GM18868 (cell line): ENCODE data around the gene YES1.
"Not testable (repeated sequence)": the region's sequence is repeated elsewhere in the genome, so short reads cannot be mapped to it uniquely, and the experiment has no call there.

ENCODE experiments used
- ATAC-seq: cut with Tn5 transposase; IDR thresholded peaks from one replicate; pipeline ENCODE4 v1.9.1; 2021; ENCODE audit warnings: mild to moderate bottlenecking, moderate library complexity; ENCODE audit not compliant: unreplicated experiment

YES1 gene

GRCh38 chr18:730692-731091 lies 81.3 kb downstream of the YES1 start:
- ATAC-seq, result no peak

DNA sequence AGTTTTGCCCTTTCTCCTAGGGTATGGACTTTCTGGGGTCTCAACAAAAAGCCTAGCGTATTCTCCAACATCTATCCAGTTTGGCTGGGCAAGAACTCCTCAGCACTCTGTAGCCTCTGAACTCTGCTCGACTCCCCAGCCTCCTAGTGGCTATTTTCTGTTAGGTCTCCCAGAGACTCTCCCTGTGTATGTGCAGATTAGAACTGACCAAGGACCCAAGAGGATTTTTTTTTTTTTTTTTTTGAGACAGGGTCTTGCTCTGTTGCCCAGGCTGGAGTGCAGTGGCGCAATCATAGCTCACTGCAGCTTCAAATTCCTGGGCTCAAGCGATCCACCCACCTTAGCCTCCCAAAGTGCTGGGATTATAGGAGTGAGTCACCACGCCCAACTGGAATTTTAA lies 81.9 kb downstream of the YES1 start:
- ATAC-seq, result not testable (repeated sequence)

GRCh38 chr18:725646-726045 lies 86.4 kb downstream of the YES1 start:
- ATAC-seq, result no peak

DNA sequence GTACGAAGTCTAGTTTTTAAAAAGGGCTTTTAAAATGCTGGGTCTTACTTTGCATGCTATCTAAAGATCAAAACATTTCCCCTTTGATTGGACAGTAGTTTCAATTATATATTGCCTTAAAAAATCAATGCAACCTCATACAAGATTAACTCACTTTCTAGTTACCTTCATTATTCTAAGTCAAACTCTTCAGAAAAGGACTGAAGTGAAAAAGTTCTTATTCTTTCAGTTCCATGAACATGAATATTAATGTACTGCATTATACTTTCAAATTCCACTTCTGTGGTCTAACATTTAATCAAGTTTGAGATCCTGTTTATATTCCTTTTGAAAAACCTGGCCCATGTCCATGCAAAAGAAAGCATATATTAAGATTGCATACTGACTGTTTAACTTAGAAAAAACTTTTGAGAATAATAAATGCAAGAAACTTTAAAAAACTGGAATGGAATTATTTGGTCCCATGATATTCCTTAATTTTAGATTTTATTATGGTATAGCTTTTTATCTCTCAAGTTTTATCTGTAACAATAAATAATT lies 88.4 kb downstream of the YES1 start:
- no peak for ATAC-seq

GRCh38 chr18:717003-717402 lies 95.0 kb downstream of the YES1 start:
- no peak for ATAC-seq

GRCh38 chr18:715626-716025 lies 96.4 kb downstream of the YES1 start:
- ATAC-seq, result no peak

- ATAC-seq, result no peak
These were observed 98.9 kb downstream of the YES1 start for GRCh38 chr18:713135-713490.

DNA sequence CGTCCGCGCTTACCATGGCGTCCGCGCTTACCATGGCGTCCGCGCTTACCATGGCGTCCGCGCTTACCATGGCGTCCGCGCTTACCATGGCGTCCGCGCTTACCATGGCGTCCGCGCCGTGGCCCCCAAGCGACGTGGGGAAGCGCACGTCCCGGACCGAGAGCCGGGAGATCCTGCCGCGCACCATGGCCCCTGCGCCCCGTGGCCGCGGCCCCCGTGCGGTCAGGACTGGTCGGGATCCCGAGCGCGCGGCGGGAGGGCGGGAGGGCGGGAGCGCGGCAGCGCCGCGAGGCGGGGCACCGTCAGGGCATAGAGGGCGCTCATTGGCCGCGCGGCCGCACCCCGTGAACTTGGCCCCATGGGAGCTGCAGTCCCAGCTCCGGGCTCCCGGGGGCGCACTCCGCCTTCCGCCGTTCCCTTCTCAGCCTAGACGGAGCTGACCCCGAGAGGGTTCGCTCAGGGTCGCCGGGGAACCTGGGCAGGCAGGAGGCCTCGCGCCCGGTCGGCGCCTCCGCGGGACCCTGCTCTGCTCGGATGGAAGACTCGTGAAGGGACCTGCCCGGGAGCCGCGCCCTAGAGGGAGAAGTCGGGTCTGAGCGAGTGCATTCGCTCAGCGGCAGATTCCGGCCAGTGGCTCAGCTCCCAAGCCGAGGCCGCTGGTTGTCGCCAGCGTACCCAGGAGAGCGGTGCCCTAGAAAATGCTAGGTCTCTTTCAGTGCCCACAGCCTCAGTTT lies 99.5 kb downstream of the YES1 start, which contains the start of gene ENOSF1:
TSS of gene ENOSF1 (minus strand) at position 230 of the 734 bp plus-strand sequence. CDS start at position 187, 43 bp downstream.
- ATAC-seq, result peak; percentile 88

- peak; percentile 70 for ATAC-seq
These were observed 100.2 kb downstream of the YES1 start for GRCh38 chr18:711657-712400.

GRCh38 chr18:711310-711656 lies 100.8 kb downstream of the YES1 start:
- peak; percentile 4 for ATAC-seq

DNA sequence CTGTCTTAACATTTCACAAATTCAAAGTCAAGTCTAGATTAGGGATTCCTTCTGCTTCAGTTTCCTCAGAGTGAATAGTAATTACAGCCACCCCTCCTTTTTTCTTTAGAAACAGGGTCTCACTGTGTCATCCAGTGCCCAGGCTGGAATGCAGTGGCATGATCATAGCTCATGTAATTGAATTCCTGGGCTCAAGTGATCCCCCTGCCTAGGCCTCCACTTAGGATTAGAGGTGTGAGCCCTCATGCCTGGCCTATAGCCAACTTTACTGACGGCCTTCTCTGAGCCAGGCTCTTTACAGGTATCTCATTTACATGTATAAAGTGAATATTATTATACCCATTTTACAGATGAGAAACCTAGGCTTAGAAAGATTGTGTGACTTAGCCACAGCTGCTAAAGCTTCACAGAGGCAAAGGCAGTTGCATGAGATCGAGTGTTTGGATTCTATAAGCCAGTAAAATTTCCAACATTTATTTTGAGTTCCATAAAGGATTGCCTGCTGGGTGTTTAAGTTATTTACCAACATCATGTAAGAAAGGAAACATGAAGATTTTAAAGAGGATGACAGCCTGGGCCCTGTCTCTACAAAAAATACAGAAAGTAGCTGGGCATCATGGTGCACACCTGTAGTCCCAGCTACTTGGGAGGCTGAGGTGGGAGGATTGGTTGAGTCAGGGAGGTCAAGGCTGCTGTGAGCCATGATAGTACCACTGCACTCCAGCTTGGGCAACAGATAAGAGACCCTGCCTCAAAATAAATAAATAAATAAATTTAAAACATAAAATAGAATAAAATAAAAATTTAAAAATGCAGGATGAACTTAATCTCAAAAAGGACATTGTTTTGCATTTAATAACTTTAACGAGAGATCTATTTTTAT lies 101.4 kb downstream of the YES1 start:
- ATAC-seq, result no peak

DNA sequence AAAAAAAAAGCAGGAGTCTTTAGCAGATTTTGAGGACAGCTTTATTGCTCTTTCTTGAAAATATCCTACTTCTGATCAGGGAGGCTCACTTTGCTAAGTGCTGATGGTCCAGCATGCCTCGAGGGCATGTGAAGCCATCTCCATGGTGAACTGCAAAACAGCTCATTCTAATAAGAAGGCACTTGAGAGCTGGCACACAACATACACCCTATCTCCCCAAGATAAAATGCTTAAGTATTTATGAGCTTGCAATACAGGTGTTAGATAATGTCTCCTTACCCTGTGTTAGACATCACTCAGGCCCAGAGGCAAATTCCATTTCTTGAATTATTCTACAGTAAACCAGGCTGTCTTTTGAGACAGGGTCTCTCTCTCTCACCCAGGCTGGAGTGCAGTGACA lies 102.3 kb downstream of the YES1 start:
- ATAC-seq, result no peak

- ATAC-seq, result no peak
These were observed 103.9 kb downstream of the YES1 start for GRCh38 chr18:708096-708495.

DNA sequence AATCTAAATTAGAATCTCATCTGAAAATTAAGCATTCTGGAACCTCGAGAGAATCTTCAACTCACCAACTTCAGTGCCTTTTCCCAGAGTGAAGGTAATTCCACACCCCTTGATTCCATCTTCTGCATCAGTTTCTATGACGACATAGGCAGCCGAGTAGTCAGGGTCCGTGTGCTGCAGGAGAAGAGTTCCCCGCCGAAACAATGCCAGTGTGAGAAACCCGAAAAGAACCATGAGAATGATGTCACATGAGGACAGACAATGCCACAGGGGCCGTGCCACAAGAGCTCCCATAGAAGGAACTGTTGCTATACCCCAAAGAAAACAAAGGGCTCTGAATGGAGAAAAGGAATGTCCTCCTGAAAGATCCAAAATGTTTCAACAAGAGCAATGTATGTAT lies 105.6 kb downstream of the YES1 start:
- ATAC-seq, result no peak

- no peak for ATAC-seq
These were observed 108.7 kb downstream of the YES1 start for GRCh38 chr18:703213-703967.

DNA sequence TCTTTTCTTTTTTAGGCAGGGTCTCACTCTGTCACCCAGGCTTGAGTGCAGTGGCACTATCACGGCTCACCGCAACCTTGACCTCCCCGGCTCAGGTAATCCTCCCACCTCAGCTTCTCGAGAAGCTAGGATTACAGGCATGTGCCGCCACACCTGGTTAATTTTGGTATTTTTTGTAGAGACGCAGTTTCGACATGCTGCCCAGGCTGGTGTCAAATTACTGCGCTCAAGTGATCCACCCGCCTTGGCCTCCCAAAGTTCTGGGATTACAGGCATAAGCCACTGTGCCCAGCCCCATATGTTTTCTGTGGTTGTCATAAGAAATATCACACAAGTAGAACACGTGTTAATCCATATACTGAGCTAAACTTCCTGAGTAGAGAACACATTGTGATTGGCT lies 114.2 kb downstream of the YES1 start:
- ATAC-seq, result no peak

GRCh38 chr18:697012-697411 lies 115.0 kb downstream of the YES1 start:
- no peak for ATAC-seq

- no peak for ATAC-seq
These were observed 118.4 kb downstream of the YES1 start for GRCh38 chr18:693466-694187.

DNA sequence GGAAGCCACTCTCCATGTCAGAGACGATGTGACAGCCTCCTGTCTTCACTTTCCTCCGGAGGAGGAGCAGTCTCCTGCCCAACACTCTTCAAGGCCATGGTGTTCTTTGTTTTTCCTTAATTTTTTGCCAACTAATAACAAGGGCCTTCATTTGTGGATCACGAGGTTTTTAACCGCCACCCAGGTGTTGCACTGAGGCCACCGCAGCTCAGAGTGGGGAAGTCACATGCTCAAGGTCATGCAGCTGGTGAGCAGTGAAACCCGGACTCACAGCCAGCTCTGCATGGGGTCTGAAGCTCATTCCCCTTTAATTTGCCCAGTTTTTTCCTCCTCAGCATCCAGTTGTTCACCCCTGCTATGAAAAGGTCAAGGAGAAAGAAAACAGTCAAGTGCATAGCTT lies 119.2 kb downstream of the YES1 start:
- no peak for ATAC-seq

- no peak for ATAC-seq
These were observed 123.7 kb downstream of the YES1 start for GRCh38 chr18:688323-688722.
